ENCODE measurements around the gene NACAD.

DNA sequence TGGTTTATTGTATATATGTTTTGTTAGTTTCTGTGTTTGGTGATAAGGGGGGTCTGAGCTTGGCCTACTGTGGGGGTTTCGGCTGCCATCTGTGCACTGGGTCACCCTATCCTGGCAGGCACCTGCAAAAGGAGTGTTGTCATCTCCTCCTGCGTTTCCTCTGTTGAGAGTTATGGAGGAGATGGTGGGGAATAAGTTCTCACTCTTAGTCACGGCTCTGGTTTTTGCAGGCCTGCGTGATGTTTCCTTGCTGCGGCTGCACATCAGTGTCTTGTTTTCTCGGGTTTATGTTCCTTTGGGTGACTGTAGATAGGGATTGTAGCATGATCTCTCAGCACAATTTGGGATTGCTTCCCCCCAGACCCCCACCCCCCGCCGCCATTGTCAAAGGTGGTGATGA, 52.0 kb downstream of the NACAD start:
- TF ChIP-seq, protein P1, sequence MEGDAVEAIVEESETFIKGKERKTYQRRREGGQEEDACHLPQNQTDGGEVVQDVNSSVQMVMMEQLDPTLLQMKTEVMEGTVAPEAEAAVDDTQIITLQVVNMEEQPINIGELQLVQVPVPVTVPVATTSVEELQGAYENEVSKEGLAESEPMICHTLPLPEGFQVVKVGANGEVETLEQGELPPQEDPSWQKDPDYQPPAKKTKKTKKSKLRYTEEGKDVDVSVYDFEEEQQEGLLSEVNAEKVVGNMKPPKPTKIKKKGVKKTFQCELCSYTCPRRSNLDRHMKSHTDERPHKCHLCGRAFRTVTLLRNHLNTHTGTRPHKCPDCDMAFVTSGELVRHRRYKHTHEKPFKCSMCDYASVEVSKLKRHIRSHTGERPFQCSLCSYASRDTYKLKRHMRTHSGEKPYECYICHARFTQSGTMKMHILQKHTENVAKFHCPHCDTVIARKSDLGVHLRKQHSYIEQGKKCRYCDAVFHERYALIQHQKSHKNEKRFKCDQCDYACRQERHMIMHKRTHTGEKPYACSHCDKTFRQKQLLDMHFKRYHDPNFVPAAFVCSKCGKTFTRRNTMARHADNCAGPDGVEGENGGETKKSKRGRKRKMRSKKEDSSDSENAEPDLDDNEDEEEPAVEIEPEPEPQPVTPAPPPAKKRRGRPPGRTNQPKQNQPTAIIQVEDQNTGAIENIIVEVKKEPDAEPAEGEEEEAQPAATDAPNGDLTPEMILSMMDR (IDR thresholded peaks at IDR 0.05) = no peak
- TF ChIP-seq, protein P2, sequence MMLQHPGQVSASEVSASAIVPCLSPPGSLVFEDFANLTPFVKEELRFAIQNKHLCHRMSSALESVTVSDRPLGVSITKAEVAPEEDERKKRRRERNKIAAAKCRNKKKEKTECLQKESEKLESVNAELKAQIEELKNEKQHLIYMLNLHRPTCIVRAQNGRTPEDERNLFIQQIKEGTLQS (CRISPR knock-in tag; conservative IDR thresholded peaks at IDR 0.05) = no peak
- TF ChIP-seq, protein P3, sequence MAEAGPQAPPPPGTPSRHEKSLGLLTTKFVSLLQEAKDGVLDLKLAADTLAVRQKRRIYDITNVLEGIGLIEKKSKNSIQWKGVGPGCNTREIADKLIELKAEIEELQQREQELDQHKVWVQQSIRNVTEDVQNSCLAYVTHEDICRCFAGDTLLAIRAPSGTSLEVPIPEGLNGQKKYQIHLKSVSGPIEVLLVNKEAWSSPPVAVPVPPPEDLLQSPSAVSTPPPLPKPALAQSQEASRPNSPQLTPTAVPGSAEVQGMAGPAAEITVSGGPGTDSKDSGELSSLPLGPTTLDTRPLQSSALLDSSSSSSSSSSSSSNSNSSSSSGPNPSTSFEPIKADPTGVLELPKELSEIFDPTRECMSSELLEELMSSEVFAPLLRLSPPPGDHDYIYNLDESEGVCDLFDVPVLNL (CRISPR knock-in tag; IDR thresholded peaks at IDR 0.05; ENCODE audit: borderline replicate concordance, low read depth) = no peak
- TF ChIP-seq NFYB (CRISPR knock-in tag; conservative IDR thresholded peaks at IDR 0.05; ENCODE audit: low read depth) = no peak
